Mesendoderm (in vitro differentiated cells): ENCODE results near the gene TCHH.

ENCODE experiments used
- DNase-seq: peaks from one replicate; pipeline ENCODE4 v3.0.0; 2013
- H2AK5ac ChIP-seq: 2 replicates; pipeline ENCODE4 v1.6.1; 2013; ENCODE audit warnings: low read length, inconsistent platforms
- H2BK120ac ChIP-seq: 2 replicates; pipeline ENCODE4 v1.6.1; 2013; ENCODE audit warnings: low read depth, mild to moderate bottlenecking, low read length, moderate library complexity, mixed read lengths
- H2BK15ac ChIP-seq: replicated peaks from 2 replicates; pipeline ENCODE4 v1.6.1; 2013; ENCODE audit warnings: low read depth, mild to moderate bottlenecking, moderate library complexity
- H2BK5ac ChIP-seq: 2 replicates; pipeline ENCODE4 v1.6.1; 2013; ENCODE audit warnings: low read length, inconsistent platforms
- H3K18ac ChIP-seq: 2 replicates; pipeline ENCODE4 v1.6.1; 2013; ENCODE audit warnings: mild to moderate bottlenecking, low read length, mixed read lengths
- H3K23ac ChIP-seq: one replicate; pipeline ENCODE4 v1.6.1; 2013; ENCODE audit warnings: low read length
- H3K27ac ChIP-seq: 2 replicates; pipeline ENCODE4 v1.5.1; 2013; ENCODE audit warnings: low read depth, mild to moderate bottlenecking, inconsistent platforms, low read length, moderate library complexity
- H3K27me3 ChIP-seq: 2 replicates; pipeline ENCODE4 v1.6.1; 2013; ENCODE audit warnings: low read length, control low read depth, mild to moderate bottlenecking, inconsistent platforms; ENCODE audit not compliant: insufficient read depth, poor library complexity
- H3K36me3 ChIP-seq: 2 replicates; pipeline ENCODE4 v1.6.1; 2013; ENCODE audit warnings: low read length, inconsistent platforms; ENCODE audit not compliant: control insufficient read depth, insufficient read depth
- H3K4ac ChIP-seq: one replicate; pipeline ENCODE4 v1.6.1; 2013; ENCODE audit warnings: low read depth, mild to moderate bottlenecking, low read length, moderate library complexity
- H3K4me1 ChIP-seq: 2 replicates; pipeline ENCODE4 v1.6.1; 2013; ENCODE audit warnings: low read depth, low read length, inconsistent platforms; ENCODE audit not compliant: control insufficient read depth
- H3K4me2 ChIP-seq: 2 replicates; pipeline ENCODE4 v1.6.1; 2013; ENCODE audit warnings: low read length
- H3K4me3 ChIP-seq: 2 replicates; pipeline ENCODE4 v1.5.1; 2013; ENCODE audit warnings: mild to moderate bottlenecking, low read length
- H3K56ac ChIP-seq: one replicate; pipeline ENCODE4 v1.6.1; 2013; ENCODE audit warnings: low read length
- H3K79me1 ChIP-seq: 2 replicates; pipeline ENCODE4 v1.6.1; 2013; ENCODE audit warnings: low read length, inconsistent platforms
- H3K79me2 ChIP-seq: 2 replicates; pipeline ENCODE4 v1.6.1; 2013; ENCODE audit warnings: mild to moderate bottlenecking, low read length; ENCODE audit not compliant: control insufficient read depth, insufficient read depth
- H3K9ac ChIP-seq: 2 replicates; pipeline ENCODE4 v1.6.1; 2013; ENCODE audit warnings: low read length, inconsistent platforms
- H4K5ac ChIP-seq: one replicate; pipeline ENCODE4 v1.6.1; 2013; ENCODE audit warnings: low read length
- H4K8ac ChIP-seq: one replicate; pipeline ENCODE4 v1.6.1; 2013; ENCODE audit warnings: low read depth, mild to moderate bottlenecking, control low read depth, low read length, moderate library complexity
- WGBS: extraction: QIAGEN DNeasy Blood & Tissue Kit; methylation state at CpG from one replicate; pipeline ENCODE4 v1.1.7; 2013; ENCODE audit warnings: low lambda C conversion rate, missing lambda C conversion rate; ENCODE audit not compliant: insufficient coverage; ENCODE audit errors: extremely low coverage; 5-methylcytosine and 5-hydroxymethylcytosine counted together

TCHH gene

DNA sequence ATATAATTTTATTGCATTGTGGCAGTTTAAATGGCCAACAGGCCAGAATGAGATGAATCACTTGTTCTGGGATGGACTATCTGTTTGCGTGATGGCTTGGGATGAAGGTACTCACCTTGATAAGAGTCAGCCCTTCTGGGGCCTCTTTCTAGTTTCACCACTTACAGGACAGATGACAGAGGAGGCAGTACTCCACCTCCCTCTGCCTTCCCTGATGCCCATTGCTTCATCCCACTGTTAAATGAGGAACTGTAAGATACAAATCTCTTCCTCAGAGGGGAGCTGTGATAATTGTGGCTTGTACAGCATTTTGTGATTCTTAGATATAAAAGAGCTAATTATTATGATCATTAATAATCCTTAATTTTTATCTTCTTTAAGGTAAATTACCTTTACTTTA, 3.7 kb upstream of the TCHH start:
- H3K23ac ChIP-seq: no peak overlapping the region
- H2BK120ac ChIP-seq: no peak overlapping the region
- no peak overlapping the region for H3K9ac ChIP-seq
- H3K56ac ChIP-seq: no peak overlapping the region
- H3K79me2 ChIP-seq: no peaks in the 10 kb centered on the region
- no peak overlapping the region for H2BK15ac ChIP-seq
- no peak for DNase-seq
- no peak overlapping the region for H2AK5ac ChIP-seq
- no peak overlapping the region for H3K27ac ChIP-seq
- H2BK5ac ChIP-seq: no peak overlapping the region
- H3K27me3 ChIP-seq: peaks cover 3% of the 10 kb centered on the region
- H3K4me1 ChIP-seq: no peaks in the 10 kb centered on the region
- no peak overlapping the region for H3K4ac ChIP-seq
- no peak overlapping the region for H3K4me2 ChIP-seq
- no peak overlapping the region for H3K18ac ChIP-seq
- no CpG with 5 or more reads among the region's 1 CpG for WGBS
- no peaks in the 10 kb centered on the region for H3K36me3 ChIP-seq
- no peak overlapping the region for H4K8ac ChIP-seq
- H3K4me3 ChIP-seq: no peak overlapping the region
- no peak overlapping the region for H4K5ac ChIP-seq
- no peaks in the 10 kb centered on the region for H3K79me1 ChIP-seq

GRCh38 chr1:152112885-152113432, 2.3 kb downstream of the TCHH start:
- H3K27me3 ChIP-seq: peaks cover 52% of the 10 kb centered on the region
- H3K36me3 ChIP-seq: no peaks in the 10 kb centered on the region
- no peak overlapping the region for H3K56ac ChIP-seq
- no peak overlapping the region for H4K8ac ChIP-seq
- no peaks in the 10 kb centered on the region for H3K79me2 ChIP-seq
- no peak overlapping the region for H2BK120ac ChIP-seq
- no peak overlapping the region for H3K27ac ChIP-seq
- no peak overlapping the region for H3K9ac ChIP-seq
- DNase-seq: no peak
- H3K4ac ChIP-seq: no peak overlapping the region
- H3K4me3 ChIP-seq: no peak overlapping the region
- no peak overlapping the region for H3K18ac ChIP-seq
- H4K5ac ChIP-seq: no peak overlapping the region
- WGBS: no CpG with 5 or more reads among the region's 13 CpGs
- H3K23ac ChIP-seq: no peak overlapping the region
- no peaks in the 10 kb centered on the region for H3K79me1 ChIP-seq
- H3K4me1 ChIP-seq: no peaks in the 10 kb centered on the region
- H2BK15ac ChIP-seq: no peak overlapping the region
- no peak overlapping the region for H2AK5ac ChIP-seq
- no peak overlapping the region for H3K4me2 ChIP-seq
- no peak overlapping the region for H2BK5ac ChIP-seq

GRCh38 chr1:152112101-152112884, 3.0 kb downstream of the TCHH start:
- WGBS: no CpG with 5 or more reads among the region's 53 CpGs
- Histone ChIP-seq H2BK120ac (no peak overlapping the region), H3K18ac (no peak overlapping the region)

GRCh38 chr1:152111515-152111968, 3.7 kb downstream of the TCHH start:
- no CpG with 5 or more reads among the region's 44 CpGs for whole genome bisulfite sequencing
- H3K18ac ChIP-seq: no peak overlapping the region
- H3K23ac ChIP-seq: no peak overlapping the region
- H3K4me1 ChIP-seq: no peaks in the 10 kb centered on the region
- H3K56ac ChIP-seq: peak overlapping the region; percentile 10
- H3K4me2 ChIP-seq: peak overlapping the region; percentile 34
- no peak overlapping the region for H2BK5ac ChIP-seq
- H3K4ac ChIP-seq: no peak overlapping the region
- no peak overlapping the region for H4K8ac ChIP-seq
- no peak overlapping the region for H2BK15ac ChIP-seq
- no peak overlapping the region for H4K5ac ChIP-seq
- peak; percentile 84 for DNase-seq
- no peaks in the 10 kb centered on the region for H3K79me2 ChIP-seq
- no peak overlapping the region for H3K9ac ChIP-seq
- H2AK5ac ChIP-seq: no peak overlapping the region
- no peak overlapping the region for H2BK120ac ChIP-seq
- no peak overlapping the region for H3K4me3 ChIP-seq
- no peaks in the 10 kb centered on the region for H3K36me3 ChIP-seq
- no peak overlapping the region for H3K27ac ChIP-seq
- H3K27me3 ChIP-seq: peaks cover 60% of the 10 kb centered on the region
- no peaks in the 10 kb centered on the region for H3K79me1 ChIP-seq

More at GRCh38 chr1:152112101-152112884, 3.0 kb downstream of the TCHH start:
- H2BK15ac ChIP-seq: no peak overlapping the region
- peak overlapping the region; percentile 15 for H3K56ac ChIP-seq
- no peak overlapping the region for H3K4me2 ChIP-seq
- no peak overlapping the region for H4K5ac ChIP-seq
- peak; percentile 40 for DNase-seq
- H3K27me3 ChIP-seq: peaks cover 58% of the 10 kb centered on the region
- no peaks in the 10 kb centered on the region for H3K79me1 ChIP-seq
- H4K8ac ChIP-seq: no peak overlapping the region
- no peak overlapping the region for H3K27ac ChIP-seq
- no peaks in the 10 kb centered on the region for H3K4me1 ChIP-seq
- no peaks in the 10 kb centered on the region for H3K36me3 ChIP-seq
- H3K9ac ChIP-seq: no peak overlapping the region
- no peak overlapping the region for H3K4ac ChIP-seq
- H2BK5ac ChIP-seq: no peak overlapping the region
- H3K23ac ChIP-seq: no peak overlapping the region
- H2AK5ac ChIP-seq: no peak overlapping the region
- H3K4me3 ChIP-seq: no peak overlapping the region
- H3K79me2 ChIP-seq: no peaks in the 10 kb centered on the region

DNA sequence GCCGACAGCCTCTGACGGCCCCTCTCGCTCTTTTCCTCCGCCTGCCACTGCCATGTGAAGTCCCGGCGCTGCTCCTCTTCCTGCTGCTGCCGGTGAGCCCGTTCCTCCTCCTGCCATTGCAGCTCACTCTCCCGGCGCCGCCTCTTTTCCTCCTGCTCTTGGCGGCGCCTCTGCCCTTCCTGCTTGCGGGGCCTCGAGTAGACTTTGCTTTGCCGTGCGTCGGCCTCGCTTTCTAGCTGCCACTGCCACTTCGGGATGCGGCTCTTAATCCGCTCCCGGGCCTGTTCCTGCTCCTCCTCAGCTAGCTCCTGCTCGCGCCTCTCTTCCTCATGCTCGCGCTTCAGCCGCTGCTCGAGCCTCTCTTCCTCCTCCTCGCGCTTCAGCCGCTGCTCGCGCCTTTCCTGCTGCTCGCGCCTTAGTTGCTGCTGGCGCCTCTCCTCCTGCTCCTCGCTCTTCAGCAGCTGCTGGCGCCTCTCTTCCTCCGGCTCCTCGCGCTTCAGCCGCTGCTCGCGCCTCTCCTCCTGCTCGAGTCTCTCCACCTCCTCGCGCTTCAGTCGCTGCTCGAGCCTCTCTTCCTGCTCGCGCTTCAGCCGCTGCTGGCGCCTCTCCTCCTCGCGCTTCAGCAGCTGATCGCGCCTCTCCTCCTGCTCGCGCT, 4.3 kb downstream of the TCHH start:
- H3K79me1 ChIP-seq: no peaks in the 10 kb centered on the region
- H2BK120ac ChIP-seq: no peak overlapping the region
- no peaks in the 10 kb centered on the region for H3K4me1 ChIP-seq
- no peak overlapping the region for H3K18ac ChIP-seq
- H2BK5ac ChIP-seq: no peak overlapping the region
- H3K27ac ChIP-seq: no peak overlapping the region
- H2AK5ac ChIP-seq: no peak overlapping the region
- H4K5ac ChIP-seq: no peak overlapping the region
- no peak overlapping the region for H2BK15ac ChIP-seq
- no peaks in the 10 kb centered on the region for H3K79me2 ChIP-seq
- H3K56ac ChIP-seq: peak overlapping the region; percentile 42
- H3K36me3 ChIP-seq: no peaks in the 10 kb centered on the region
- peak; percentile 76 for DNase-seq
- H3K4me3 ChIP-seq: no peak overlapping the region
- no peak overlapping the region for H3K23ac ChIP-seq
- no peak overlapping the region for H3K9ac ChIP-seq
- WGBS: no CpG with 5 or more reads among the region's 60 CpGs
- peak overlapping the region; percentile 8 for H3K4me2 ChIP-seq
- H3K27me3 ChIP-seq: peaks cover 60% of the 10 kb centered on the region
- no peak overlapping the region for H4K8ac ChIP-seq
- H3K4ac ChIP-seq: no peak overlapping the region
